Gastrocnemius medialis (tissue), 4 donors: ENCODE data around the gene DPM2. TPM values are rescaled to one million over a fixed set of nuclear protein-coding genes. Genes with fewer than 3 reads are reported as not detected.

Experiments used
- ATAC-seq, 2 donors: fragments of 150-250 bp; one replicate each; pipeline ENCODE4 v1.9.1; 2016
- DNase-seq, 2 donors: peaks; one replicate each; pipeline ENCODE4 v3.0.0-alpha.2; 2019
- H3K27ac ChIP-seq, 4 donors: fragments of 200-600 bp; sonication (generic); 1 replicate in 1 of 4; 2 replicates in 3 of 4; pipeline ENCODE4 v1.5.1; 2016 to 2018; ENCODE audit warnings: mild to moderate bottlenecking in 2 of 4, moderate library complexity in 1 of 4
- H3K27me3 ChIP-seq, 3 donors: fragments of 200-600 bp; sonication (generic) in 2 of 3; 1 replicate in 1 of 3; 2 replicates in 2 of 3; pipeline versions ENCODE4 v1.5.1 to v1.6.0; 2016 to 2019; ENCODE audit warnings: mild to moderate bottlenecking in 1 of 3, moderate library complexity in 1 of 3
- H3K36me3 ChIP-seq, 2 donors: fragments of 200-600 bp; sonication (generic) in 1 of 2; one replicate each; pipeline ENCODE4 v1.5.1; 2017 to 2018
- H3K4me1 ChIP-seq, 2 donors: fragments of 200-600 bp; sonication (generic) in 1 of 2; one replicate each; pipeline ENCODE4 v1.5.1; 2016 to 2017; ENCODE audit warnings: mild to moderate bottlenecking in 2 of 2
- H3K4me3 ChIP-seq, 4 donors: fragments of 200-600 bp; sonication (generic) in 3 of 4; 1 replicate in 1 of 4; 2 replicates in 3 of 4; pipeline ENCODE4 v1.5.1; 2016 to 2019; ENCODE audit warnings: mild to moderate bottlenecking in 2 of 4
- H3K9me3 ChIP-seq, 3 donors: fragments of 200-600 bp; sonication (generic) in 2 of 3; 1 replicate in 1 of 3; 2 replicates in 2 of 3; pipeline ENCODE4 v1.5.1; 2016 to 2019
- CTCF ChIP-seq, 5 experiments: fragments of 450-650 bp in 3 of 5; fragments of 200-600 bp in 2 of 5; sonication (generic) in 2 of 5; IDR thresholded peaks in 4 of 5; conservative IDR thresholded peaks in 1 of 5; 1 replicate in 4 of 5; 2 replicates in 1 of 5; pipeline ENCODE4 v1.5.1; 2016 to 2019; ENCODE audit warnings: antibody characterized with exemption in 5 of 5, mild to moderate bottlenecking in 3 of 5, moderate library complexity in 3 of 5
- POLR2A ChIP-seq, 2 donors: fragments of 450-650 bp; IDR thresholded peaks; one replicate each; pipeline ENCODE4 v1.6.1; 2017; ENCODE audit warnings: antibody characterized with exemption in 2 of 2, mild to moderate bottlenecking in 2 of 2, moderate library complexity in 2 of 2
- in situ Hi-C, 4 donors: fragments of 200-750 bp; cut with MboI; loops; one replicate each; pipeline versions ENCODE4 v1.15.0 to v1.8.0; 2017; ENCODE audit warnings: low sequenced_read_pairs in 4 of 4
- intact Hi-C: fragments of 100-400 bp; cut with DNase I; formaldehyde crosslinking; loops from one replicate; pipeline ENCODE4 v1.15.1; 2023; ENCODE audit warnings: low total_unique reads
- total RNA-seq, 4 donors: library from RNA; depleted of rRNA; stranded (reverse); fragments of >200 nt; gene quantifications; one replicate each; pipeline versions ENCODE4 v1.1.0 to v1.2.3, GENCODE V29; 2016

The DPM2 gene
- total RNA-seq, 4 donors from 2014 or later = 4.7 to 10.4 (median 5.9) TPM

GRCh38 chr9:127918183-127919107, 19.2 kb downstream of the DPM2 start:
- TF ChIP-seq CTCF (IDR thresholded peaks at IDR 0.05 in 4 of 5, conservative IDR thresholded peaks at IDR 0.05 in 1 of 5) (no peak), POLR2A (IDR thresholded peaks at IDR 0.05) (no peak)
- no peak for ATAC-seq
- no peaks in the 10 kb centered on the region for H3K9me3 ChIP-seq
- in situ Hi-C loops (loop anchor here in 1 of 4 donors (25.0 kb wide), 1 partner anchor 681 kb away; no protein-coding TSS in a partner anchor), intact Hi-C loops (loop anchor here (1.0 to 10.0 kb wide), 3 partner anchors 131 to 694 kb away; partner anchors contain the start of gene CDK9)
- no peaks in the 10 kb centered on the region for H3K27me3 ChIP-seq
- peaks cover 0 to 5% of the 10 kb centered on the region in 2 donors for H3K36me3 ChIP-seq
- H3K27ac ChIP-seq = peak overlapping the region; percentile 12 to 82 (median 46)
- no peak overlapping the region for H3K4me3 ChIP-seq
- DNase-seq = peak in 1 of 2 donors; percentile 50
- peaks cover 28 to 29% of the 10 kb centered on the region in 2 donors for H3K4me1 ChIP-seq

- H3K9me3 ChIP-seq = no peaks in the 10 kb centered on the region
- H3K4me3 ChIP-seq = peak overlapping the region in 1 of 4 donors; percentile 47
- intact Hi-C loops (loop anchor here (1.0 to 10.0 kb wide), 6 partner anchors 20 to 693 kb away; partner anchors contain the start of genes AK1, CDK9, FPGS and TOR2A), in situ Hi-C loops (loop anchor here in 1 of 4 donors (25.0 kb wide), 1 partner anchor 680 kb away; no protein-coding TSS in a partner anchor)
- no peak for TF ChIP-seq POLR2A (IDR thresholded peaks at IDR 0.05)
- TF ChIP-seq CTCF (IDR thresholded peaks at IDR 0.05 in 4 of 5, conservative IDR thresholded peaks at IDR 0.05 in 1 of 5) = no peak
- ATAC-seq (no peak), DNase-seq (no peak)
- peak overlapping the region; percentile 55 to 82 (median 64) for H3K27ac ChIP-seq
- no peaks in the 10 kb centered on the region for H3K27me3 ChIP-seq
- H3K36me3 ChIP-seq = peaks cover 0 to 11% of the 10 kb centered on the region in 2 donors
- peaks cover 28 to 29% of the 10 kb centered on the region in 2 donors for H3K4me1 ChIP-seq
Measured at GRCh38 chr9:127917603-127918002, 20.1 kb downstream of the DPM2 start.

GRCh38 chr9:127916720-127917581, 20.7 kb downstream of the DPM2 start, which contains the start of gene ST6GALNAC4:
Gene ST6GALNAC4 (minus strand): TSS chr9:127917041. CDS start chr9:127916419, 622 bp downstream.
- peak; percentile 75 to 84 for ATAC-seq
- peak; percentile 66 to 68 for TF ChIP-seq POLR2A (IDR thresholded peaks at IDR 0.05)
- no peak for TF ChIP-seq CTCF (IDR thresholded peaks at IDR 0.05 in 4 of 5, conservative IDR thresholded peaks at IDR 0.05 in 1 of 5)
- in situ Hi-C loops = loop anchor here in 1 of 4 donors (25.0 kb wide), 1 partner anchor 680 kb away; no protein-coding TSS in a partner anchor
- Histone ChIP-seq H3K36me3 (peaks cover 0 to 17% of the 10 kb centered on the region in 2 donors), H3K27me3 (no peaks in the 10 kb centered on the region), H3K4me1 (peaks cover 27 to 28% of the 10 kb centered on the region in 2 donors), H3K4me3 (peak within 1 kb of the TSS; percentile 58 to 75 (median 70)), H3K9me3 (no peaks in the 10 kb centered on the region), H3K27ac (peak within 1 kb of the TSS; percentile 67 to 82 (median 73))
- intact Hi-C loops = loop anchor here (1.0 to 10.0 kb wide), 6 partner anchors 20 to 692 kb away; partner anchors contain the start of genes AK1, CDK9, FPGS and TOR2A
- DNase-seq = peak; percentile 89 to 93
